Measurements from ENCODE around the gene EHMT1. TPM values are rescaled to one million over a fixed set of nuclear protein-coding genes. Genes with fewer than 3 reads are reported as not detected.
A peak's percentile ranks its signal among the peaks of the same experiment; 100 is the strongest.

EHMT1 gene
- total and polyA plus RNA-seq, 2 of the 13 experiments (the other 11 are each of a cell fraction or from before 2014, with no cell fraction given), result 23.0 to 27.1 TPM

- TF ChIP-seq ZBTB1 (CRISPR knock-in tag; IDR thresholded peaks at IDR 0.05; ENCODE audit: borderline replicate concordance), result no peak
- TF ChIP-seq ZNF354B (CRISPR knock-in tag; IDR thresholded peaks at IDR 0.05), result no peak
- TF ChIP-seq ZNF580 (CRISPR knock-in tag; IDR thresholded peaks at IDR 0.05; ENCODE audit: borderline replicate concordance, low read depth), result no peak
- no peak for TF ChIP-seq ZNF382 (CRISPR knock-in tag; IDR thresholded peaks at IDR 0.05; ENCODE audit: borderline replicate concordance)
- no peak for TF ChIP-seq ZNF589 (CRISPR knock-in tag; conservative IDR thresholded peaks at IDR 0.05)
- peak; percentile 36; the same call in 1 of the 2 replicates for TF ChIP-seq MAX (IDR thresholded peaks at IDR 0.05)
- TF ChIP-seq ZBTB10 (CRISPR knock-in tag; IDR thresholded peaks at IDR 0.05; ENCODE audit: borderline replicate concordance), result no peak
- no peak for TF ChIP-seq ZNF562 (CRISPR knock-in tag; IDR thresholded peaks at IDR 0.05; ENCODE audit: borderline replicate concordance)
- TF ChIP-seq BORCS8-MEF2B (CRISPR knock-in tag; IDR thresholded peaks at IDR 0.05), result no peak
- TF ChIP-seq ZNF672 (CRISPR knock-in tag; IDR thresholded peaks at IDR 0.05), result no peak
- TF ChIP-seq AGO2 (optimal IDR thresholded peaks at IDR 0.05; ENCODE audit: low read depth, low read length), result peak; percentile 55
- TF ChIP-seq ZFP36L2 (CRISPR knock-in tag; IDR thresholded peaks at IDR 0.05), result no peak
- TF ChIP-seq ZNF616 (CRISPR knock-in tag; IDR thresholded peaks at IDR 0.05; ENCODE audit: low read depth), result no peak
- no peak for TF ChIP-seq MBD4 (IDR thresholded peaks at IDR 0.05; ENCODE audit: borderline replicate concordance, low read length)
- TF ChIP-seq PRDM15 (CRISPR knock-in tag; IDR thresholded peaks at IDR 0.05), result no peak
- no peak for TF ChIP-seq ZSCAN20 (CRISPR knock-in tag; IDR thresholded peaks at IDR 0.05; ENCODE audit: borderline replicate concordance)
- no peak for TF ChIP-seq MAZ (IDR thresholded peaks at IDR 0.05; ENCODE audit: borderline replicate concordance, low read depth, low read length)
- TF ChIP-seq MAZ (CRISPR knock-in tag; IDR thresholded peaks at IDR 0.05; ENCODE audit: low read depth), result peak; percentile 8; the same call in 1 of the 2 replicates
- TF ChIP-seq AHR (CRISPR knock-in tag; IDR thresholded peaks at IDR 0.05), result no peak
- TF ChIP-seq ZNF414 (CRISPR knock-in tag; IDR thresholded peaks at IDR 0.05), result no peak
- no peak for TF ChIP-seq EP300 (IDR thresholded peaks at IDR 0.05; ENCODE audit: low read depth in 2 of 2, low read length in 2 of 2)
- TF ChIP-seq EP300 (CRISPR knock-in tag; IDR thresholded peaks at IDR 0.05; ENCODE audit: borderline replicate concordance), result no peak
- no peak for TF ChIP-seq RORA (CRISPR knock-in tag; IDR thresholded peaks at IDR 0.05)
- no peak for TF ChIP-seq SP4 (CRISPR knock-in tag; IDR thresholded peaks at IDR 0.05)
Measured at GRCh38 chr9:137589441-137590122, 29.2 kb upstream of the EHMT1 start (continued).

All from HepG2 (cell line).